ENCODE measurements around the gene TLN1.

DNA sequence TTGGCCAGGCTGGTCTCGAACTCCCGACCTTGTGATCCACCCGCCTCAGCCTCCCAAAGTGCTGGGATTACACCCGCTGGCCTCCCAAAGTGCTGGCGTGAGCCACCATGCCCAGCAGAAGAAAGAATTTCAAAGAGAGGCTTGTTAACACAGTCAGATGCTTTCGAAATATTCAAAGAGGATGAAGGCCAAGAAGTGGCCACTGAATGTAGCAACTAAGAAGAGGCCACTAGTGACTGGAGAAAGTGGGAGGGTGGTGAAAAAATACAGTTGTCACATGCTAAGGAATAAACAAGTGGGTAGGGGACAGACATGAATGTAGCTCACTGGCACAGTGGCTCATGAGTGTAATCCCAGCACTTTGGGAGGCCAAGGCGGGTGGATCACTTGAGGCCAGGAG is 29.3 kb downstream of the TLN1 start:
- TF ChIP-seq, protein P1, sequence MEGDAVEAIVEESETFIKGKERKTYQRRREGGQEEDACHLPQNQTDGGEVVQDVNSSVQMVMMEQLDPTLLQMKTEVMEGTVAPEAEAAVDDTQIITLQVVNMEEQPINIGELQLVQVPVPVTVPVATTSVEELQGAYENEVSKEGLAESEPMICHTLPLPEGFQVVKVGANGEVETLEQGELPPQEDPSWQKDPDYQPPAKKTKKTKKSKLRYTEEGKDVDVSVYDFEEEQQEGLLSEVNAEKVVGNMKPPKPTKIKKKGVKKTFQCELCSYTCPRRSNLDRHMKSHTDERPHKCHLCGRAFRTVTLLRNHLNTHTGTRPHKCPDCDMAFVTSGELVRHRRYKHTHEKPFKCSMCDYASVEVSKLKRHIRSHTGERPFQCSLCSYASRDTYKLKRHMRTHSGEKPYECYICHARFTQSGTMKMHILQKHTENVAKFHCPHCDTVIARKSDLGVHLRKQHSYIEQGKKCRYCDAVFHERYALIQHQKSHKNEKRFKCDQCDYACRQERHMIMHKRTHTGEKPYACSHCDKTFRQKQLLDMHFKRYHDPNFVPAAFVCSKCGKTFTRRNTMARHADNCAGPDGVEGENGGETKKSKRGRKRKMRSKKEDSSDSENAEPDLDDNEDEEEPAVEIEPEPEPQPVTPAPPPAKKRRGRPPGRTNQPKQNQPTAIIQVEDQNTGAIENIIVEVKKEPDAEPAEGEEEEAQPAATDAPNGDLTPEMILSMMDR (IDR thresholded peaks at IDR 0.05; ENCODE audit: low read depth, low read length, poor library complexity, severe bottlenecking) = no peak
- TF ChIP-seq EZH2phosphoT487 (IDR thresholded peaks at IDR 0.05; ENCODE audit: borderline replicate concordance, low read length) = no peak

Data from DOHH2 (cell line).